GM12801 (cell line): ENCODE data around the gene MRM2.

Experiments
- TF ChIP-seq, protein P1 (sequence below): IDR thresholded peaks from one replicate; pipeline ENCODE4 v1.5.1; 2011; ENCODE audit warnings: control low read depth; ENCODE audit not compliant: insufficient read length; ENCODE audit errors: extremely low read depth

MRM2 gene

GRCh38 chr7:2263176-2263575 is 21.2 kb upstream of the MRM2 start:
- TF ChIP-seq, protein P1, sequence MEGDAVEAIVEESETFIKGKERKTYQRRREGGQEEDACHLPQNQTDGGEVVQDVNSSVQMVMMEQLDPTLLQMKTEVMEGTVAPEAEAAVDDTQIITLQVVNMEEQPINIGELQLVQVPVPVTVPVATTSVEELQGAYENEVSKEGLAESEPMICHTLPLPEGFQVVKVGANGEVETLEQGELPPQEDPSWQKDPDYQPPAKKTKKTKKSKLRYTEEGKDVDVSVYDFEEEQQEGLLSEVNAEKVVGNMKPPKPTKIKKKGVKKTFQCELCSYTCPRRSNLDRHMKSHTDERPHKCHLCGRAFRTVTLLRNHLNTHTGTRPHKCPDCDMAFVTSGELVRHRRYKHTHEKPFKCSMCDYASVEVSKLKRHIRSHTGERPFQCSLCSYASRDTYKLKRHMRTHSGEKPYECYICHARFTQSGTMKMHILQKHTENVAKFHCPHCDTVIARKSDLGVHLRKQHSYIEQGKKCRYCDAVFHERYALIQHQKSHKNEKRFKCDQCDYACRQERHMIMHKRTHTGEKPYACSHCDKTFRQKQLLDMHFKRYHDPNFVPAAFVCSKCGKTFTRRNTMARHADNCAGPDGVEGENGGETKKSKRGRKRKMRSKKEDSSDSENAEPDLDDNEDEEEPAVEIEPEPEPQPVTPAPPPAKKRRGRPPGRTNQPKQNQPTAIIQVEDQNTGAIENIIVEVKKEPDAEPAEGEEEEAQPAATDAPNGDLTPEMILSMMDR: no peak

- TF ChIP-seq, protein P1: no peak
These were observed 19.6 kb upstream of the MRM2 start for GRCh38 chr7:2261611-2262010.

DNA sequence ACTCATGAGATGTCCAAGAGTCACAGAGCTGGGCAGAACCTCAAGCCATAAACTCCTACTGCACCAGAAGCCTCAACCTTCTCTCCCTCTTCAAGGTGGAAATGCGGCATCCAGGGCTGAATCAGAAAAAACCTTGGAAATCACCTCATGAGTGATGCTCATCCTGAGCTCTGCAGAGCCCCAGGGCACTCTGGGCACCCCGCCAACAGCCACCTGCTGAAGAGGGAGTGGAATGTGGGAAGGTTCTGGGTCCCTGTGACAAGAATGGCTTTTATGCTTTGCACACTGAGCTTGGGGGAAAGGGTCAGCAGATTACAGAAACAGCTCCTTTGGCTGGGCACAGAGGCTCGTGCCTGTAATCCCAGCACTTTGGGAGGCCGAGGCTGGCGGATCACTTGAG is 18.8 kb upstream of the MRM2 start:
- TF ChIP-seq, protein P1: no peak

GRCh38 chr7:2259480-2259879 is 17.5 kb upstream of the MRM2 start:
- TF ChIP-seq, protein P1: no peak

DNA sequence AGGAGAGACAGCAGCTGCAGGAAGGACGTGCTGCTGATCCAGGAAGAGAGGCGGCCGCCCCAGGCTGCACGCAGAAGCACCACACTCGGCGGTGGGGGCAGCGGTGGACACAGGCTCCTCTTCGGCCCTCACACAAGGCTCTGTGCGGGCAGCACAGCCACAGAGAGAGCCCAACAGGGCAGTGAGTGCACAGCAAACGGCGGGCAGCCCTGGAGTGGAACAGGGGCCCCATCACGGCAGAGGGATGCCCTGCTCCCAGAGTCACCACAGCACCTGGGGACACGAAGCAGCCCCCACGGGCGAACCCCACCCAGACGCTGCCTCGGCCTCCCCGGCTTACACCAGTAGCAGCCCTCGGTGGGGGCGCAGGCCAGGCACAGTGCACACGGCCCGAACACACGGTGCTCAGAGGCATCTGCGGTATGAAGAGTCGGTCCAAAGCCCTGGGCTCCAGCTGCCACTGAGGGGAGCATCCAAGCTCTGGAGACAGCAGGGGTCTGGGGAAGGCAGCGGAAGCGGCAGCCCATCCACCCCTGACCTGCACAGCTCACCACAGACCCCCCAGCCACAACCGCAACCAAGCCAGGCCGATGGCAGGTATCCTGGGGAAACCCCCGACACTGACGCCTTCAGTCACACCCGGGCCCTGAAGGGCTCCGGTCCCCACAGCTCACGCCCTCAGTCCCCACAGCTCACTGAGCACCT is 16.8 kb upstream of the MRM2 start:
- TF ChIP-seq, protein P1: no peak

GRCh38 chr7:2257651-2258050 is 15.6 kb upstream of the MRM2 start:
- TF ChIP-seq, protein P1: no peak

DNA sequence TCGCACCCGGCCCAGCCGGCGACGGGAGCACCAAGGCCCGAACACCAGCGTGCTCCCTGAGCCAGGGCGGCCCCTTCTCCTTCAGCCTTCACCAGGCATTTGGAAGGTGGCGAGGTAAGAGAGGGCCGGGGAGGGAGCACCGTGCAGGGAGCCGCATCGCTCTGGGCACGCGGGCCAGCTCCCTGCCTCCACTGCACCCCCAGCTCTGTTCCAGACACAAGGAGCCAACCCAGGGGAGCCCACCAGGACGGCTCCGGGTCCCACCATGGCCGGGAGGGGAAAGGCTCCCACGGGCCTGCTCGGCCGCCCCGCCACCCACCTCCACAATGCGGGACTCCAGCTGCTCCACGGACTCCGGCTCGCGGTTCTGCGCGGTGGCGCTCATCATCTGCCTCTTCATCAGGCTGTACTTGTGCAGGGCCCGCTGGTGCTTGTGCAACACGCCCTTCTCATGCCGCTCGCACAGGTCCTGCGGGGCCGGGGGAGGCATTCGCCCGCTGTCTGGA is 15.1 kb upstream of the MRM2 start:
- TF ChIP-seq, protein P1: no peak
